ENCODE results near the gene SLC22A14.
"Not testable (repeated sequence)": the region's sequence is repeated elsewhere in the genome, so short reads cannot be mapped to it uniquely, and the experiment has no call there.

SLC22A14 gene

DNA sequence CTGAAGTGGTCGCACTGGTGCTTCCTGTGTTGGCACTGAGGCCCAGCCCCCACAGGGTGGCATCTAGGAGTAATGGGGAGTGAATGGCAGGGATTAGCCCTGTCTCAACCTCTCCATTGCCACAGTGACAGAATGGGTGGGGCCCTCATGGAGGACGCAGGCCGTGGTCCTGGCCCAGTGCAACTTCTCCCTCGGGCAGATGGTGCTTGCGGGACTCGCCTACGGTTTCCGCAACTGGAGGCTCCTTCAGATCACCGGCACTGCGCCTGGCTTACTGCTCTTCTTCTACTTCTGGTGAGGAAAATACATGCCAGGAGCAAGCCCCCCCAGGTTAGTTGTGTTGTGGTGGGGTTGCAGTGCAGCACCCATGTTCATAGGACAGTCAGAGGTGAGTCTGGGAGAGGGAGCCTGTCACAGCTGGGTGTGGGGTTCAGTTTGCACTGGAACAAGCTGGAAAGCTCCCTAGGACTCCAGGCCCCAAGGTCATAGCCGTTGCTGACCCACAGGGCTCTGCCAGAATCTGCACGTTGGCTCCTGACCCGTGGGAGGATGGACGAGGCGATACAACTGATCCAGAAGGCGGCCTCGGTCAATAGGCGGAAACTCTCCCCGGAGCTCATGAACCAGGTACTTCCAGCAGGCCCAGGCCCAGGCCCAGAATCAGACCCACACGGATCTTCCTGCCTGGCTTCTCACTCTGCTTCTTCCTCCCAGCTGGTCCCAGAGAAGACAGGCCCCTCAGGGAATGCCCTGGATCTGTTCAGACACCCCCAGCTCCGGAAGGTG lies 7.0 kb upstream of the SLC22A14 start:
- no peak for DNase-seq

DNA sequence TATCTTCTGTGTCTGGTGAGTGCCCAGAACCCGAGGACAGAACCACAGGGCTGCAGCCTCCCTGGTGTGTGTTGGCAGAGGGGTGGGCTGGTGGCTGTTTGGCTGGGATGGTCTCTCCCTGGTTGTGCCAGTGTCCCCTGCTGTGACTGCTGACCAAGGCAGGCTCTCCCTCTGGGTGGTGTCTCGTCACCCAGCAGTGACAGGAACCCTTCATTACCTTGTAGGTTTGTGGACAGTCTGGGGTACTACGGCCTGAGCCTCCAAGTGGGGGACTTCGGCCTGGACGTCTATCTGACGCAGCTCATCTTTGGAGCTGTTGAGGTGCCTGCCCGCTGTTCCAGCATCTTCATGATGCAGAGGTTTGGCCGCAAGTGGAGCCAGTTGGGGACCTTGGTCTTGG lies 6.4 kb upstream of the SLC22A14 start:
- DNase-seq = no peak

GRCh38 chr3:38276081-38276916 lies 5.8 kb upstream of the SLC22A14 start:
- no peak for DNase-seq

- no peak for DNase-seq
Observed at GRCh38 chr3:38276917-38277630, 5.0 kb upstream of the SLC22A14 start.

DNA sequence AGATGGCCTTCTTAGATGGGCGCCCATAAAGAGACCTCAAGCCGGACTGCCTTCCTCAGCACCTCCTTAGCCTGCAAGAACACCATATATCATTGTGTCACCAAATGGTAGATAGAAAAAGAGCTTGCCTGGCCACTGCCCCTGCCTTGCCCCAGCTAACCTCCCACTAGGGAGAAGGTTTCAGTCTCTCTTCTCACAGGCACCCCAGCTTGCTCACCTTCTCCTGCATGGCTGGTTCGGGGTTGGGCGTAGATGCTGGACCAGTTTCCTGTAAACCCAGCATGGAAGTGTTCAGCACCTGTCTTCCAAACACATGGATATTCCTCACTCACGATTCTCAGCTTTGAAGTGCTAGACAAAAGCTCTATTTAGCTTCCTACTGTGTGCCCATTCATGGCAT lies 3.3 kb upstream of the SLC22A14 start:
- no peak for DNase-seq

- no peak for DNase-seq
Observed at GRCh38 chr3:38283810-38284755, 2.0 kb downstream of the SLC22A14 start.

- no peak for DNase-seq
Observed at GRCh38 chr3:38284756-38285150, 2.7 kb downstream of the SLC22A14 start.

- not testable (repeated sequence) for DNase-seq
Observed at GRCh38 chr3:38289286-38290217, 7.5 kb downstream of the SLC22A14 start.

DNA sequence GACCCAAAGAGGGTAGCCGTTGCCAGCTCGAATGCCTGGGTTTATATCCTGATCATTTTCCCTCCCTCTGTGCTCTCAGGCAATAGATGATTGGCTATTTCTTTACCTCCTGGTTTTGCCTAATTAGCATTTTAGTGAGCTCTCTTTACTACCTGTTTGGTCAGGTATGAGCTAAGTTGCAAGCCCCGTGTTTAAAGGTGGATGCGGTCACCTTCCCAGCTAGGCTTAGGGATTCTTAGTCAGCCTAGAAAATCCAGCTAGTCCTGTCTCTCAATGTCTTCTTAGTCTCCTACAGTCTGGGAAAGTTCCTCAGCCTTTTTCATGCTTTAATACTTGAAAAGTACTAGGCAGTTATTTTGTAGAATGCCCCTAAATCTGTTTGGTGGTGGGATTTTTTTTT lies 15.0 kb downstream of the SLC22A14 start:
- not testable (repeated sequence) for DNase-seq

DNA sequence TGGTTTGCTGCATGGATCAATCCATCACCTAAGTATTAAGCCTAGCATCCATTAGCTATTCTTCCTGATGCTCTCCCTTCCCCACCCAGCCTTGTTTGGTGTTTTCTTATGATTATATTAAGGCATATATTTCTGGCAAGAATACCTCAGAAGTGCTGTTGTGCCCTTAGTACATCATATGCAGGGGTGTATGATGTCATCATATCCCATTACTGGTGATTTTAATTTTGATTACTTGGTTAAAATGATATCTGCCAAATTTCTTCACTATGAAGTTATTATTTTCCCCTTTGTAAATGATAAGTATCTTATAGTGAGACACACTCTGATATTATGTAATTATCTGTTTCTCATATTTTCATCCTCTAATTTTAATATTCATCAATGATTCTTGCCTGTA lies 15.4 kb downstream of the SLC22A14 start:
- no peak for DNase-seq

DNA sequence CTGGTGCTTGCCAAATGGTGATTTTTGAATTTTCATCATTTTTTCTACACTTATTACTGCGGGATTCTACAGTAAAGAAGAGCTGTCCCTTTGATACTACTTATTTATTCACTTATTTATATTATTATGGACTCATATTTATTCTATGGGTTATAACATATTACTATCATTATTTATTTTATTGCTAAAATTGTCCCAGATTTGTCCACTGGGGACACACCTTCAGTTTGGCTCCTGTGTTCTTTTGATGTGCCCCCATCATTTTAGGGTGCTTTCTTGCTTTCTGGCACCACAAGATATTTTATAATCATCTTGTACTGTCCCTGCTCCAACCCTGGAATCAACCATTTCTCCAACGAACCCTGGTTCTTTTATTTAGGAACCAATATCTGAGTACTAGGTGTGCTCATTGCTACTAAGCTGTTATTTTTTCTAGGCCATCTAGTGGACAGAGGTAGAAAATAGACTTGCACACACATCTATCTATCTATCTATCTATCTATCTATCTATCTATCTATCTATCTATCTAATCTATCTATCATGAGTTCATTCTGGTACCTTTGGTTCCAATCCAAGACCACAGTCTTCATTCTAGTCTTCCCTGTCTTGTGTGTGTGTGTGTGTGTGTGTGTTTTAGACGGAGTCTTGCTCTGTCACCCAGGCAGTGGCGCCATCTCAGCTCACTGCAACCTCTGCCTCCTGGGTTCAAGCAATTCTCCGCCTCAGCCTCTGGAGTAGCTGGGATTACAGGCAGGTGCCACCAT lies 16.0 kb downstream of the SLC22A14 start:
- no peak for DNase-seq

GRCh38 chr3:38306941-38307340 lies 24.8 kb downstream of the SLC22A14 start:
- DNase-seq = no peak

DNA sequence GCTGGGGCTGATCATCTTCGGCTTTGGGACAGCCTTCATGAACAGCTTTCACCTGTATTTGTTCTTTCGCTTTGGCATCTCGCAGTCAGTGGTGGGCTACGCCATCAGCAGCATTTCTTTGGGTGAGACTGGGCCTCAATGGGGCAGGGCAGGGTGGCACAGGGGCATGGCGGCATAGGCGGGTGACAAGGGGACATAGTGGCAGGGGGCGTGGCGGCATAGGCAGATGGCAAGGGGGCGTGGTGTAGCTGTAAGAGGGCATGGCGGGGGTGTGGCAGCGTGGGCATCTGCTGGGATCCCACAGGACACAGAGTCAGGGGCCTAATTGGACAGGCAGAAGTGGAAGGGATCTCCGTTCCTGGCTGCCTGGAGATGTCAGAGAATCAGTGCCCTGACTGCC lies 25.5 kb downstream of the SLC22A14 start:
- no peak for DNase-seq

GRCh38 chr3:38308456-38308855 lies 26.4 kb downstream of the SLC22A14 start:
- DNase-seq = no peak

GRCh38 chr3:38311476-38311875 lies 29.4 kb downstream of the SLC22A14 start:
- no peak for DNase-seq

DNA sequence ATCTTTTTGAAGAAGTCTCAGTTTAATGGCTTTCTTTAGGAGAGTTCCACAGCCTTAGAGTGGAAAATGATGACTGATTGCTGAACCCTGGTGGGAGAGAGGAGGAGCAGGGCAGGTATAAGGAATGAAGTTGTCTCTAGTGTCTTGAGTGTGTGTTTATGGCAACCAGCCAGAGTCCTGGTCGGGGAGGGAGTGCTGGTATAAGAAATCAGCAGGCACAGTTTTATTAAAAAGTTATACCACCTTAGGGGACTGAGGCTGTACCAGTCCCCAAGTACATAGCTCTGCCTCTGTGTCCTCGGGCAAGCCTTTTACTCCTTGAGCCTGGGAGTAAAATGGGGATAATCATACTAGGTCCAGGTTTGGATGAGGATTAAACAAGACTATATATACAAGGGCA lies 29.8 kb downstream of the SLC22A14 start:
- DNase-seq = no peak

- no peak for DNase-seq
Observed at GRCh38 chr3:38312356-38312755, 30.3 kb downstream of the SLC22A14 start.

DNA sequence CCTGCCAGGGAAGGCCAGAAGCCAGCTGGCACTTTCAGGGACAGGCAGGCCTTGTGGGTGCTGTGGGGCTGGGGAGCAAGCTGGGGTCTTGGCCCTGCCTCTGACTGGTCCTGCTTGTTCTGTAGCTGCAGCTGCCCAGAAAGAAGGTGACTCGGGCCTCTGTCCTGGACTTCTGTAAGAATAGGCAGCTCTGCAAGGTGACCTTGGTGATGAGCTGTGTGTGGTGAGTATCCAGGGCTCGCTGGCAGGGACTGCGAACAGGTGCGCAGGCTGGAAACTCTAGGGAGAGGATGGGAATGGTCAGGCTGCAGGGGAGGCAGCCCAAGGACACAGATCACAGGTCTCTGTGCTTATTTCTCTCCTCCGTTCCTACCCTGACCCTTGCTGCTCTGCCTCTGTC lies 31.2 kb downstream of the SLC22A14 start:
- no peak for DNase-seq

DNA sequence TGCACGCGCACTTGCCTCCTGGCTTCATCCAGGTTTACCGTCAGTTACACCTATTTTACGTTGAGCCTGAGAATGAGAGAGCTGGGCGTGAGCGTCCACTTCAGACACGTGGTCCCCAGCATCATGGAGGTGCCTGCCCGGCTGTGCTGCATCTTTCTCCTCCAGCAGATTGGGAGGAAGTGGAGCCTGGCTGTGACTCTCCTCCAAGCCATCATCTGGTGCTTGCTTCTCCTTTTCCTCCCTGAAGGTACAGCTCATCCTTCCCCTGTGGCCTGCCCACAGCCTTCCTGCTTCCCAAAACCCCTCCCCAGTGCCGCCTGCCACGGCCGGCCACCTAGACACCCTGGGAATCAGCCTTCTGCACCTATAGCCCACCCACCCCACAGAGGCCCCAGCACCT lies 31.6 kb downstream of the SLC22A14 start:
- no peak for DNase-seq

DNA sequence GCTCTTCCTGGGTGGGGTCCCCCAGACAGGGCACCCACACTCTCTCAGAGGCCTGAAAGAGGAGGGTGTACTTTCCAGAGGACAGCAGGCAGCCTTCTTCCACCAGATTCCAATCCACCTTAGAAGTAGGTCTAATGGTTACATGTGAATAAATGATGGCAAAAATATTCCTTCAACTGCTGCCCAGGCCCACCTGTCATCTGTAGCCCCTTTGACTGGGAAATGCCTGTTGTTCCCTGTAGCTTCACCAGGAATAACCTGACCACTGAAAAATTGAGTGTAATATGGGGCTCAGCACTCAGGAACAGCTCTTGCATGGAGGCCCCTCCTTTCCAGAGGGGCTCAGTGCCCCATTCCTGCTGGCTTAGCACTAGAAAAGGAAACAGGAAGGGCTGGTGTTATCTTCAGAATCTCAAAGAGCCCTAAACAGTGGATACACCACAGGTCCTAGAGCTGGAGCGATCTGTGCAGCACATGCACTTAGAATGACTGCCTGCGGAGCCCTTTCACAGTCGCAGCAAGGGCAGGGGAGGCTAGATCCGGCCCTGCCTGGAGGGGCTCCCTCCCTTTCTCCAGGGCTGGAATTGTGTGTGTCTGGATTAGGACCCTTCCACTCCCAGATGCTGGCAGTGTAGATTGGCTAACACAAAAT lies 32.1 kb downstream of the SLC22A14 start:
- DNase-seq = no peak
